HCT116 (cell line): Measurements from ENCODE around the gene OCA2. TPM values are rescaled to one million over a fixed set of nuclear protein-coding genes. Genes with fewer than 3 reads are reported as not detected.

ENCODE experiments used
- ATAC-seq: fragments of 200-7000 bp; cut with Tn5 transposase; 2 replicates; pipeline ENCODE4 v1.9.1; 2020; ENCODE audit warnings: mild to moderate bottlenecking, moderate library complexity
- BruUV-seq: library from RNA; stranded (reverse); fragments of 400-500 nt; replicated peaks from 2 replicates; lab custom pipeline; 2021; lab: Mats Ljungman, UMichigan
- CTCF ChIA-PET: fragments of 300-600 bp; sonication (Branson Sonifier 250); formaldehyde crosslinking; loops from one replicate; lab custom pipeline; 2021; ENCODE audit warnings: antibody characterized with exemption; lab: Charles Lee
- POLR2A ChIA-PET: fragments of 300-600, 350-600 bp; sonication (Branson Sonifier 250); formaldehyde crosslinking; loops from one replicate; lab custom pipeline; 2021; ENCODE audit warnings: antibody characterized with exemption; lab: Charles Lee
- RAD21 ChIA-PET, 2 experiments: fragments of 300-600 bp; sonication (Branson Sonifier 250); formaldehyde crosslinking; loops; one replicate each; lab custom pipeline; 2023; ENCODE audit warnings: low total read pairs in 2 of 2; ENCODE audit not compliant: uncharacterized antibody in 2 of 2, unreplicated experiment in 2 of 2, low non-redundant PET in 1 of 2; lab: Charles Lee
- DNase-seq: peaks from one replicate; pipeline ENCODE4 v3.0.0-alpha.2; 2010; ENCODE audit warnings: low read depth, low spot score
- H2AFZ ChIP-seq: fragments of 200-600 bp; shearing (Covaris generic), sonication (generic); 2 replicates; pipeline ENCODE4 v1.6.1; 2017; ENCODE audit warnings: low read depth, mixed run types, mixed read lengths, antibody characterized with exemption, low read length; ENCODE audit not compliant: poor library complexity, severe bottlenecking
- H3K27ac ChIP-seq: 2 replicates; pipeline ENCODE4 v1.5.1; 2012; ENCODE audit warnings: low read depth, low read length
- H3K27me3 ChIP-seq: fragments of 200-600 bp; sonication (generic); 2 replicates; pipeline ENCODE4 v1.6.1; 2016; ENCODE audit warnings: mixed run types, low read length, mixed read lengths; ENCODE audit not compliant: insufficient read depth
- H3K36me3 ChIP-seq, 2 experiments: fragments of 200-500 bp in 1 of 2; fragments of 200-600 bp in 1 of 2; sonication (Bioruptor generic) in 1 of 2; sonication (generic) in 1 of 2; 2 replicates each; pipeline versions ENCODE4 v1.5.1 to v1.6.1; 2014 to 2016; ENCODE audit warnings: low read length in 2 of 2, inconsistent platforms in 1 of 2, mixed read lengths in 1 of 2, mixed run types in 1 of 2; ENCODE audit not compliant: insufficient read depth in 2 of 2, control insufficient read depth in 1 of 2
- H3K4me1 ChIP-seq, 2 experiments: fragments of 200-600 bp in 1 of 2; sonication (generic) in 1 of 2; 2 replicates each; pipeline versions ENCODE4 v1.5.1 to v1.6.1; 2012 to 2017; ENCODE audit warnings: low read length in 2 of 2, inconsistent platforms in 1 of 2, mild to moderate bottlenecking in 1 of 2, mixed read lengths in 1 of 2, mixed run types in 1 of 2, moderate library complexity in 1 of 2; ENCODE audit not compliant: insufficient read depth in 2 of 2, control insufficient read depth in 1 of 2
- H3K4me2 ChIP-seq: fragments of 200-600 bp; sonication (generic); 2 replicates; pipeline ENCODE4 v1.6.1; 2017; ENCODE audit warnings: mixed run types, low read length, mixed read lengths
- H3K4me3 ChIP-seq, 2 experiments: fragments of 200-600 bp in 1 of 2; sonication (generic) in 1 of 2; replicated peaks in 1 of 2; 2 replicates each; pipeline ENCODE4 v1.5.1; 2011 to 2016; ENCODE audit warnings: low read length in 2 of 2, control low read depth in 1 of 2, low read depth in 1 of 2, mild to moderate bottlenecking in 1 of 2, mixed read lengths in 1 of 2, mixed run types in 1 of 2
- H3K79me2 ChIP-seq: fragments of 200-600 bp; sonication (generic); 2 replicates; pipeline ENCODE4 v1.6.1; 2017; ENCODE audit warnings: mild to moderate bottlenecking, mixed run types, low read length, moderate library complexity, mixed read lengths; ENCODE audit not compliant: insufficient read depth
- H3K9ac ChIP-seq: fragments of 200-600 bp; sonication (generic); 2 replicates; pipeline ENCODE4 v1.6.1; 2016; ENCODE audit warnings: low read length, mixed read lengths
- H3K9me2 ChIP-seq: fragments of 200-600 bp; sonication (generic), shearing (Covaris generic); 2 replicates; pipeline ENCODE4 v1.6.1; 2017; ENCODE audit warnings: mixed run types, mild to moderate bottlenecking, moderate library complexity; ENCODE audit not compliant: insufficient read depth
- H3K9me3 ChIP-seq, 2 experiments: fragments of 200-500 bp in 1 of 2; fragments of 200-600 bp in 1 of 2; sonication (Bioruptor generic) in 1 of 2; sonication (generic) in 1 of 2; 2 replicates each; pipeline ENCODE4 v1.6.1; 2014 to 2017; ENCODE audit warnings: low read length in 2 of 2, mixed read lengths in 2 of 2, inconsistent platforms in 1 of 2, low read depth in 1 of 2, mild to moderate bottlenecking in 1 of 2, mixed run types in 1 of 2, moderate library complexity in 1 of 2; ENCODE audit not compliant: control insufficient read depth in 1 of 2, insufficient read depth in 1 of 2
- H4K20me1 ChIP-seq: fragments of 200-600 bp; sonication (generic), shearing (Covaris generic); 2 replicates; pipeline ENCODE4 v1.6.1; 2017; ENCODE audit warnings: mixed run types, mild to moderate bottlenecking, moderate library complexity; ENCODE audit not compliant: insufficient read depth
- ATF3 ChIP-seq: IDR thresholded peaks from 2 replicates; pipeline ENCODE4 v1.6.1; 2012
- CBX3 ChIP-seq: IDR thresholded peaks from 2 replicates; pipeline ENCODE4 v1.6.1; 2012; ENCODE audit warnings: low read depth
- CEBPB ChIP-seq: IDR thresholded peaks from 2 replicates; pipeline ENCODE4 v1.6.1; 2012; ENCODE audit warnings: low read depth
- CTCF ChIP-seq, 3 experiments: fragments of 200-600 bp in 1 of 3; sonication (generic) in 1 of 3; IDR thresholded peaks in 2 of 3; conservative IDR thresholded peaks in 1 of 3; 2 replicates each; pipeline ENCODE4 v1.5.1; 2012 to 2017; ENCODE audit warnings: low read depth in 2 of 3, low read length in 2 of 3, antibody characterized with exemption in 1 of 3, borderline replicate concordance in 1 of 3, control low read depth in 1 of 3, mild to moderate bottlenecking in 1 of 3, mixed read lengths in 1 of 3, mixed run types in 1 of 3, moderate library complexity in 1 of 3; ENCODE audit not compliant: insufficient read depth in 1 of 3
- ELF1 ChIP-seq: IDR thresholded peaks from 2 replicates; pipeline ENCODE4 v1.6.1; 2012; ENCODE audit warnings: low read depth, borderline replicate concordance
- EZH2 ChIP-seq: fragments of 200-600 bp; sonication (generic); IDR thresholded peaks from 2 replicates; pipeline ENCODE4 v1.6.1; 2017; ENCODE audit warnings: antibody characterized with exemption, mixed run types
- EZH2phosphoT487 ChIP-seq: fragments of 200-600 bp; IDR thresholded peaks from 2 replicates; pipeline ENCODE4 v1.6.1; 2018; ENCODE audit warnings: antibody characterized with exemption, borderline replicate concordance
- FOSL1 ChIP-seq: IDR thresholded peaks from 2 replicates; pipeline ENCODE4 v1.6.1; 2012; ENCODE audit warnings: low read depth
- JUND ChIP-seq: IDR thresholded peaks from 2 replicates; pipeline ENCODE4 v1.6.1; 2012
- MAX ChIP-seq: IDR thresholded peaks from 2 replicates; pipeline ENCODE4 v1.6.1; 2012
- POLR2AphosphoS5 ChIP-seq: IDR thresholded peaks from 2 replicates; pipeline ENCODE4 v1.6.1; 2011; ENCODE audit warnings: mild to moderate bottlenecking, low read depth, low read length, moderate library complexity
- RAD21 ChIP-seq: IDR thresholded peaks from 2 replicates; pipeline ENCODE4 v1.6.1; 2012; ENCODE audit warnings: low read depth, mild to moderate bottlenecking
- REST ChIP-seq: IDR thresholded peaks from 2 replicates; pipeline ENCODE4 v1.6.1; 2012; ENCODE audit warnings: low read depth
- SRF ChIP-seq: IDR thresholded peaks from 2 replicates; pipeline ENCODE4 v1.6.1; 2012; ENCODE audit warnings: low read depth
- YY1 ChIP-seq: IDR thresholded peaks from 2 replicates; pipeline ENCODE4 v1.6.1; 2011; ENCODE audit warnings: low read length, low read depth, moderate library complexity, mild to moderate bottlenecking; ENCODE audit not compliant: insufficient replicate concordance; ENCODE audit errors: extremely low read depth
- ZBTB33 ChIP-seq: IDR thresholded peaks from 2 replicates; pipeline ENCODE4 v1.6.1; 2011; ENCODE audit warnings: mild to moderate bottlenecking, low read length, moderate library complexity; ENCODE audit not compliant: insufficient replicate concordance; ENCODE audit errors: extremely low read depth
- ZFX ChIP-seq: fragments of 450-650 bp; IDR thresholded peaks from 2 replicates; pipeline ENCODE4 v1.6.1; 2017
- intact Hi-C: fragments of 100-400 bp; cut with micrococcal nuclease; formaldehyde crosslinking; loops from 2 replicates; pipeline ENCODE4 v1.10.0; 2022
- total RNA-seq: library from RNA; stranded (reverse); gene quantifications from one replicate; pipeline ENCODE4 v1.2.1, GENCODE V29; 2021; ENCODE audit not compliant: unreplicated experiment

Gene OCA2
- total RNA-seq, 1 experiment from 2014 or later = not detected

- TF ChIP-seq SRF (no peak), RAD21 (no peak), CEBPB (no peak), CBX3 (no peak), EZH2 (no peak), REST (no peak), ATF3 (no peak), MAX (no peak), YY1 (no peak), ZFX (no peak), JUND (no peak), EZH2phosphoT487 (no peak), POLR2AphosphoS5 (no peak), ELF1 (no peak), FOSL1 (no peak), CTCF (IDR thresholded peaks at IDR 0.05 in 2 of 3, conservative IDR thresholded peaks at IDR 0.05 in 1 of 3; ENCODE audit: borderline replicate concordance in 1 of 3, insufficient read depth in 1 of 3, low read depth in 2 of 3, low read length in 2 of 3) (no peak), ZBTB33 (no peak)
- TF ChIP-seq, all 23 proteins: peak for 0
- DNase-seq (no peak), ATAC-seq (no peak)
- Histone ChIP-seq H3K4me1 (no peaks in the 10 kb centered on the region), H2AFZ (no peak overlapping the region), H3K4me2 (no peak overlapping the region), H3K9me2 (no peaks in the 10 kb centered on the region), H3K9ac (no peak overlapping the region), H3K36me3 (peaks cover 4 to 18% of the 10 kb centered on the region in 2 experiments; a peak in 2 of 4 replicates), H3K9me3 (no peaks in the 10 kb centered on the region), H3K79me2 (no peaks in the 10 kb centered on the region), H3K27me3 (no peaks in the 10 kb centered on the region), H3K27ac (no peak overlapping the region), H3K4me3 (no peak overlapping the region), H4K20me1 (no peaks in the 10 kb centered on the region)
- no TSS peak for BruUV-seq
- ChIA-PET POLR2A (no interaction called here), CTCF (no interaction called here), RAD21 (no interaction called here)
- intact Hi-C loops = no loop called here
Measured at GRCh38 chr15:28111543-28111942, 12.4 kb upstream of the OCA2 start.
